ENCODE data around the gene CTTN.
"Not testable (repeated sequence)": the region's sequence is repeated elsewhere in the genome, so short reads cannot be mapped to it uniquely, and the experiment has no call there.

Gene CTTN

GRCh38 chr11:70381872-70382861, 16.2 kb upstream of the CTTN start:
- DNase-seq, result no peak

GRCh38 chr11:70383664-70384565, 14.4 kb upstream of the CTTN start:
- no peak for DNase-seq

GRCh38 chr11:70384566-70385152, 13.7 kb upstream of the CTTN start:
- DNase-seq, result peak in 1 of 2 experiments; percentile 23

- DNase-seq, result no peak
Measured at GRCh38 chr11:70387564-70387963, 10.8 kb upstream of the CTTN start.

GRCh38 chr11:70389201-70389600, 9.1 kb upstream of the CTTN start:
- no peak for DNase-seq

GRCh38 chr11:70390882-70391281, 7.4 kb upstream of the CTTN start:
- not testable (repeated sequence) for DNase-seq

- no peak for DNase-seq
Measured at GRCh38 chr11:70394211-70394950, 3.9 kb upstream of the CTTN start.

- DNase-seq, result peak in 1 of 2 experiments; percentile 73
Measured at GRCh38 chr11:70397336-70397982, 870 bp upstream of the CTTN start.

- peak in 1 of 2 experiments; percentile 37 for DNase-seq
Measured at GRCh38 chr11:70398834-70399680, 728 bp downstream of the CTTN start.

GRCh38 chr11:70399681-70400112, 1.4 kb downstream of the CTTN start:
- DNase-seq, result no peak

- DNase-seq, result peak in 1 of 2 experiments; percentile 22
Measured at GRCh38 chr11:70400643-70401042, 2.3 kb downstream of the CTTN start.

GRCh38 chr11:70402016-70402415, 3.7 kb downstream of the CTTN start:
- DNase-seq, result no peak

- DNase-seq, result no peak
Measured at GRCh38 chr11:70402685-70403084, 4.4 kb downstream of the CTTN start.

GRCh38 chr11:70404244-70404643, 5.9 kb downstream of the CTTN start:
- no peak for DNase-seq

GRCh38 chr11:70405679-70406395, 7.5 kb downstream of the CTTN start:
- no peak for DNase-seq

GRCh38 chr11:70407121-70407520, 8.8 kb downstream of the CTTN start:
- no peak for DNase-seq

GRCh38 chr11:70407814-70408213, 9.5 kb downstream of the CTTN start:
- no peak for DNase-seq

- DNase-seq, result not testable (repeated sequence)
Measured at GRCh38 chr11:70408326-70408725, 10.0 kb downstream of the CTTN start.

GRCh38 chr11:70409437-70409836, 11.1 kb downstream of the CTTN start:
- no peak for DNase-seq

- no peak for DNase-seq
Measured at GRCh38 chr11:70409871-70410270, 11.5 kb downstream of the CTTN start.

Data from NCI-H526 (cell line).